Stomach (tissue), 4 donors: ENCODE results near the gene ZNF471.

ENCODE experiments used
- POLR2A ChIP-seq, 4 donors: fragments of 450-650 bp; IDR thresholded peaks; one replicate each; pipeline ENCODE4 v1.6.1; 2016; ENCODE audit warnings: antibody characterized with exemption in 4 of 4, control low read depth in 2 of 4, mild to moderate bottlenecking in 1 of 4, moderate library complexity in 1 of 4
- TF ChIP-seq, protein P1 (sequence below), 7 experiments: fragments of 450-650 bp in 4 of 7; fragments of 200-600 bp in 3 of 7; sonication (generic) in 3 of 7; IDR thresholded peaks; one replicate each; pipeline ENCODE4 v1.5.1; 2016 to 2019; ENCODE audit warnings: antibody characterized with exemption in 7 of 7, control low read depth in 2 of 7, mild to moderate bottlenecking in 1 of 7

DNA sequence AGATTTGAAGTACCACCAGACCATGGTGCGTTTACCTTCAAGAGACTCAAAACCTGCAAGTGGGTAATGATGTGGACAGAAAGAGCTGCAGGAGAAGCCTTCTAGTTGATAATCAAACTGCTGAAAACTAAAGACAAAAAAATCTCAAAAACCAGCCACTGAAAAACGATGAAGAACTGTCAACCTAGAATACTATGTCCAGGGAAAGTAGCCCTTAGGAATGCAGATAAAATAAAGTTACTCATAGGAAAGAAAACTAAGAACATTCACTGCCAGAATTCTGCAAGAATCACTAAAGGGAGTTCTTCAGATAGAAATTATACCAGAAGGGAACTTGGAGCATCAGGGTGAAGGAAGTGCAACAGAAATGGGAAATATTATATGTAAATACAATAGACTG, 64.9 kb downstream of the ZNF471 start:
- TF ChIP-seq POLR2A (IDR thresholded peaks at IDR 0.05), result no peak
- TF ChIP-seq, protein P1, sequence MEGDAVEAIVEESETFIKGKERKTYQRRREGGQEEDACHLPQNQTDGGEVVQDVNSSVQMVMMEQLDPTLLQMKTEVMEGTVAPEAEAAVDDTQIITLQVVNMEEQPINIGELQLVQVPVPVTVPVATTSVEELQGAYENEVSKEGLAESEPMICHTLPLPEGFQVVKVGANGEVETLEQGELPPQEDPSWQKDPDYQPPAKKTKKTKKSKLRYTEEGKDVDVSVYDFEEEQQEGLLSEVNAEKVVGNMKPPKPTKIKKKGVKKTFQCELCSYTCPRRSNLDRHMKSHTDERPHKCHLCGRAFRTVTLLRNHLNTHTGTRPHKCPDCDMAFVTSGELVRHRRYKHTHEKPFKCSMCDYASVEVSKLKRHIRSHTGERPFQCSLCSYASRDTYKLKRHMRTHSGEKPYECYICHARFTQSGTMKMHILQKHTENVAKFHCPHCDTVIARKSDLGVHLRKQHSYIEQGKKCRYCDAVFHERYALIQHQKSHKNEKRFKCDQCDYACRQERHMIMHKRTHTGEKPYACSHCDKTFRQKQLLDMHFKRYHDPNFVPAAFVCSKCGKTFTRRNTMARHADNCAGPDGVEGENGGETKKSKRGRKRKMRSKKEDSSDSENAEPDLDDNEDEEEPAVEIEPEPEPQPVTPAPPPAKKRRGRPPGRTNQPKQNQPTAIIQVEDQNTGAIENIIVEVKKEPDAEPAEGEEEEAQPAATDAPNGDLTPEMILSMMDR (IDR thresholded peaks at IDR 0.05), result no peak
